HL-60 (cell line): Measurements from ENCODE around the gene OR4D6.
"Not testable (repeated sequence)": the region's sequence is repeated elsewhere in the genome, so short reads cannot be mapped to it uniquely, and the experiment has no call there.

Experiments
- CTCF ChIP-seq: IDR thresholded peaks from one replicate; pipeline ENCODE4 v1.5.1; 2011; ENCODE audit warnings: low read length, control low read depth, inconsistent platforms; ENCODE audit not compliant: insufficient read depth
- GABPA ChIP-seq: IDR thresholded peaks from 2 replicates; pipeline ENCODE4 v1.6.1; 2012; ENCODE audit warnings: low read depth
- POLR2AphosphoS5 ChIP-seq: IDR thresholded peaks from 2 replicates; pipeline ENCODE4 v1.6.1; 2012; ENCODE audit warnings: low read depth

- TF ChIP-seq CTCF, POLR2AphosphoS5, GABPA: not testable (repeated sequence)
These were observed 11.1 kb upstream of the OR4D6 start for GRCh38 chr11:59445624-59446023.
